ENCODE data around the gene UBE3D. TPM values are rescaled to one million over a fixed set of nuclear protein-coding genes. Genes with fewer than 3 reads are reported as not detected.

Gene UBE3D
- total RNA-seq, 1 experiment from 2014 or later: 10.7 TPM

DNA sequence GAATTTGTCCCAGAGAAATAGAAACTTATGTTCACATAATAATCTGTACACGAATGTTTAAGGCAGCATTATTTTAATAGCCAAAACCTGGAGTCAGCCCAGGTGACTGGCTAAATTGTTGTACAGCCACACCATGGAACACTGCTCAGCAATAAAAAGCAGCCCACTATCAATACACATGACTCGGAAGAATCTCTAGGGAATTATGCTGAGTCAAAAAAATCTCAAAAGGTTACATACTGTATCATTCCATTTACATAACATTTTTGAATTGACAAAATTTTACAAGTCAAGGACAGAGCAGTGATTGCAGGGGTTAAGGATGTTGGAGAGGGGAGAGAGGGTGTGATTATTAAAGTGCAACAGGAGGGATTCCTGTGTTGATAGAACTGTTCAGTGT, 163.4 kb downstream of the UBE3D start:
- Histone ChIP-seq H4K5ac (ENCODE audit: insufficient read length, low read depth, low read length) (no peak overlapping the region), H2AK5ac (ENCODE audit: insufficient read length, low read length) (no peak overlapping the region), H3K23me2 (ENCODE audit: insufficient read length, low read depth, low read length, poor library complexity, severe bottlenecking) (no peaks in the 10 kb centered on the region), H4K20me1 (ENCODE audit: control insufficient read depth, insufficient read depth, insufficient read length) (no peaks in the 10 kb centered on the region), H2BK20ac (ENCODE audit: low read depth, low read length, poor library complexity, severe bottlenecking) (no peak overlapping the region), H2AFZ (ENCODE audit: low read length) (no peak overlapping the region), H4K91ac (ENCODE audit: insufficient read length, low read depth, low read length) (no peak overlapping the region), H2BK120ac (ENCODE audit: low read depth, low read length, poor library complexity, severe bottlenecking) (no peak overlapping the region), H3K4me1 (ENCODE audit: insufficient read depth, low read length) (no peaks in the 10 kb centered on the region), H3K9me3 (ENCODE audit: control insufficient read depth, low read depth, low read length) (no peaks in the 10 kb centered on the region), H3K9ac (ENCODE audit: extremely low read depth, insufficient read length, low read length) (no peak overlapping the region), H3K14ac (ENCODE audit: insufficient read depth, low read length) (no peak overlapping the region), H3T11ph (ENCODE audit: low read length) (no peak overlapping the region), H2BK12ac (ENCODE audit: insufficient read length, low read depth, low read length) (no peak overlapping the region), H2BK5ac (ENCODE audit: insufficient read length, low read length) (no peak overlapping the region), H3K27ac (ENCODE audit: insufficient read length, low read depth, low read length) (no peak overlapping the region), H3K4me2 (ENCODE audit: insufficient read depth, insufficient read length, low read length) (no peak overlapping the region), H3K79me1 (ENCODE audit: insufficient read depth, low read depth, low read length, poor library complexity, severe bottlenecking) (no peaks in the 10 kb centered on the region), H4K8ac (replicated peaks; ENCODE audit: insufficient read length, low read depth, low read length) (no peak overlapping the region), H3K23ac (ENCODE audit: insufficient read length, low read depth, low read length) (no peak overlapping the region), H3K56ac (ENCODE audit: insufficient read length, low read depth, low read length) (no peak overlapping the region), H3K79me2 (ENCODE audit: insufficient read depth, low read length) (no peaks in the 10 kb centered on the region), H3K4ac (ENCODE audit: low read depth, low read length) (no peak overlapping the region), H3K27me3 (ENCODE audit: insufficient read depth, low read length) (no peaks in the 10 kb centered on the region), H3K18ac (ENCODE audit: insufficient read length, low read depth, low read length) (no peak overlapping the region), H2BK15ac (ENCODE audit: low read depth, low read length) (no peak overlapping the region)
- no peak for DNase-seq
- H3K9me3 Mint-ChIP-seq: peaks cover 0 to 5% of the 10 kb centered on the region in 2 experiments; a peak in 1 of 5 replicates
- no peak for TF ChIP-seq CTCF (conservative IDR thresholded peaks at IDR 0.05)
- peaks cover 0 to 5% (median 3%) of the 10 kb centered on the region in 3 experiments; a peak in 4 of 7 replicates for H3K36me3 Mint-ChIP-seq (ENCODE audit: insufficient read depth in 1 of 3, low read depth in 3 of 3)
- no peak overlapping the region; a peak in 2 of 7 replicates for H3K27ac Mint-ChIP-seq
- no peak overlapping the region for H3K4me3 Mint-ChIP-seq
- peaks cover 7% of the 10 kb centered on the region in 2 experiments for H3K4me1 Mint-ChIP-seq
- H3K27me3 Mint-ChIP-seq (ENCODE audit: low read depth): no peaks in the 10 kb centered on the region; the same call in 1 of the 2 replicates
- WGBS (ENCODE audit: extremely low coverage, insufficient read length, low lambda C conversion rate): no CpG with 5 or more reads among the region's 2 CpGs

Data from H9 (cell line).